HTR-8/SVneo (cell line): ENCODE measurements around the gene RALGAPA2.

Experiments
- DNase-seq: peaks from one replicate; pipeline ENCODE4 v3.0.0; 2011; ENCODE audit warnings: low spot score, mixed read lengths; ENCODE audit not compliant: insufficient read length
- FAIRE-seq: peaks from 2 replicates; lab custom pipeline; 2011; peaks lifted over from hg19 to GRCh38; lab: Jason Lieb, UNC

Gene RALGAPA2

GRCh38 chr20:20603339-20603990, 109.0 kb downstream of the RALGAPA2 start:
- no peak for DNase-seq
- FAIRE-seq = no peak

GRCh38 chr20:20597966-20598365, 114.5 kb downstream of the RALGAPA2 start:
- FAIRE-seq = no peak

GRCh38 chr20:20594171-20594530, 118.3 kb downstream of the RALGAPA2 start:
- FAIRE-seq = no peak
- DNase-seq = peak; percentile 6

More at GRCh38 chr20:20597966-20598365, 114.5 kb downstream of the RALGAPA2 start:
- DNase-seq = no peak

DNA sequence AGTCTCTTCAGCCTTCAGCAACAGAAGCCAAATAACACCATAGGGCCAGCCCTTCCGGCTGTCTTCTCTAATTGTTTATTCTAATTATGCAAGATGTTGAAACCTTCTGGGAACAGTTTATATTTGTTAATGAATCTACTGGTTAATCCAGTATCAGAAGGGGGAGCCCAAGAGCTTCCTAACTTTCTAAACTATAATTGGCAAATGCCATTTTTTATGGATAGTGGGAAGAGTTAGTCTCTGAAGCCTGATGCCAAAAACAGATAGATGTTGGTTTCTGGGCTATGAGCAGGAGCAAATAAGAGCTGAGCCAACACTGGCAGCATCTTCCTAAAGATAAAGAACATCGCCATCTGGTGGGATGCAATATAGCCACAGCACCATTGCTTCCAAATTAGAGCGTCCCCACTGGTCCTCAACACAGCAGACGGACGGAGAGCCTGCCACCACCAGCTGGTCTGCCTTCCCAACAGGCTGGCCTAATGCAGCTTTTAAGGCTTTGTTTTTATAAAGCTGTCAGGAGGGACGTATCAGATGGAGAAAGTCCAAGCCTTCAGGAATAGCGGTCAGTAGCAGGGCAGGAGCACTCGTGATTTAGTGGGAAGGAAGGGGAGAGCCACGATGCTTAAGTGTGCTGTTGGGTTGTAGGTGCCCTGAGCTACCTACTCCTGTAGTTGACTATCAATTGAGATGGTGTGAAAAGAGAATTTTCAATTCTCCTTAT, 118.8 kb downstream of the RALGAPA2 start:
- DNase-seq (peak; percentile 20), FAIRE-seq (no peak)

GRCh38 chr20:20585146-20585545, 127.3 kb downstream of the RALGAPA2 start:
- DNase-seq (no peak), FAIRE-seq (no peak)

DNA sequence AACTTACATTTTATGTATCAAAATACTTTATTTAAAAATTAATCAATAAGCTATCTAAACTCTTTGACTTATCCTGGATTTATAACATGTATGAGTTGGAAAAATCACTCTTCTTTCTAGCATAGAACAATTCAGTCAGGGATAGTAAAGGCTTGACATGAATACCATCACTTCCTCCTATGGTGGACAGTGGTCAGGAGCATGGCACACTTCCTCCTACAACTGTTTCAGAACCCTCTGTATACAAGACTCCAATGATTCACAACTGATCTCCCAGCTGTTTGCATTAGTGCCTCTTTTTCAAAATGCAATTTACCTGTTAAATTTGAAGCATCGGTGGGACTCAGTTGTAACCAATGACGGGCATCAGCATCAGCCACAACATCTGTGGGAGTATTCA, 129.7 kb downstream of the RALGAPA2 start:
- FAIRE-seq (no peak), DNase-seq (no peak)

GRCh38 chr20:20580139-20580538, 132.3 kb downstream of the RALGAPA2 start:
- DNase-seq = no peak
- FAIRE-seq = no peak

GRCh38 chr20:20578838-20579237, 133.6 kb downstream of the RALGAPA2 start:
- DNase-seq = no peak
- no peak for FAIRE-seq

GRCh38 chr20:20573797-20574196, 138.6 kb downstream of the RALGAPA2 start:
- no peak for FAIRE-seq
- DNase-seq = no peak

- FAIRE-seq (no peak), DNase-seq (no peak)
Measured at GRCh38 chr20:20571068-20571780, 141.2 kb downstream of the RALGAPA2 start.

- no peak for FAIRE-seq
- peak; percentile 12 for DNase-seq
Measured at GRCh38 chr20:20568604-20569205, 143.7 kb downstream of the RALGAPA2 start.

DNA sequence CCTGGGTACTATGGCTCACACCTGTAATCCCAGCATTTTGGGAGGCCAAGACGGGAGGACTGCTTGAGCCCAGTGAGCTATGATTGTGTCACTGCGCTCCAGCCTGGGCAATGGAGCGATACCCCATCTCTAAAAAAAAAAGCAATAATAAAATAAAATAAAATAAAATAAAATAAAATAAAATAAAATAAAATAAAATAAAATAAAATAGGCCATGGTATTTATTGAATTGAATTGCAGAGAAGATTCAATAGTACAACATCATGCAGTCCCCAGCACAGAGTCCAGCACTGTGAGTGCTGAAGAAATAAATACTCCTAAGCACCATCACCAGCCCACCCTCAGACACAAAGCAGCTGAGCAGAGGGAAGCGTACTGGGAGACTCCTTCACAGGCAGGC, 144.7 kb downstream of the RALGAPA2 start:
- FAIRE-seq = no peak
- DNase-seq = no peak

DNA sequence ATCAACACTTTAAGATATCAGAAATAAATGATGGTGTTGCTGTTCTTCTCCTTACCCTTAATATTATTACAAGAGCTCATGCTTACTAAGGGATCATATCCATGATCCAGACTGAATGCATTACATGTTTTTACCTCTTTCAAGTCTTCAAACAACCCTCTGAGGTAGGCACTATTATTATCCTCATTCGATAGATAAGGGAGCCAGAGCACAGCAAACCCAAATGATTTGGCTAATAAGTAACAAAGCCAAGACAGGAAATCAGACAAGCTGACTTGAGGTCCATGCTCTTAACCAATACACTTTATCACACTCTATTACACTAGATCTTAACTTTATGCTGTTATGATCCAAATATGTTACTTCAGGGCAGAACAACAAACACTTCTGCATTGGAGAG, 145.9 kb downstream of the RALGAPA2 start:
- no peak for FAIRE-seq
- no peak for DNase-seq

GRCh38 chr20:20564279-20564678, 148.2 kb downstream of the RALGAPA2 start:
- FAIRE-seq (no peak), DNase-seq (no peak)

- no peak for FAIRE-seq
- DNase-seq = no peak
Measured at GRCh38 chr20:20562507-20562906, 149.9 kb downstream of the RALGAPA2 start.

GRCh38 chr20:20561841-20562240, 150.6 kb downstream of the RALGAPA2 start:
- no peak for DNase-seq
- no peak for FAIRE-seq

- DNase-seq (no peak), FAIRE-seq (no peak)
Measured at GRCh38 chr20:20561172-20561571, 151.3 kb downstream of the RALGAPA2 start.

GRCh38 chr20:20557406-20557805, 155.0 kb downstream of the RALGAPA2 start:
- no peak for FAIRE-seq

DNA sequence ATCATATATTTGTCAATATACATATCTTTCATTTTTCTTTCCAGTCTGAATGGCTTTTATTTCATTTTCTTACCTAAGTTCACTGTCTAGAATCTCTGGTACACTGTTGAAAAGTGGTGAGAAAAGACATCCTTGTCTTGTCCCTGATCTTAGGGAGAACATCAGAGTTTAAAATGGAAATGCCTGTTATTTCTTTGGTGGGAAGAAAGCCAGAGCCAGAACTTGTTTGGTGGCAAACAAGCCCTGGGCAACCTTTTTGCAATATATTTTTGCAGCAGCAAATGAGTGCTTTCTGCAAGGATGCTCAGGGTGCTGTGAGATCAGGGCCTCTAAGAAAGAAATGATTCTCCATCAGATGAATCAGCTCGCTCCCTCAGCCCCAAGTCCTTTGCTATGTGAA, 156.6 kb downstream of the RALGAPA2 start:
- FAIRE-seq = no peak

More at GRCh38 chr20:20557406-20557805, 155.0 kb downstream of the RALGAPA2 start:
- DNase-seq = no peak

GRCh38 chr20:20554951-20555350, 157.5 kb downstream of the RALGAPA2 start:
- FAIRE-seq = no peak
- no peak for DNase-seq

More for the DNA sequence above, 156.6 kb downstream of the RALGAPA2 start:
- DNase-seq = no peak

- DNase-seq (no peak), FAIRE-seq (no peak)
Measured at GRCh38 chr20:20553541-20553940, 158.9 kb downstream of the RALGAPA2 start.
